OCI-LY7 (cell line): ENCODE measurements around the gene CBFB. TPM values are rescaled to one million over a fixed set of nuclear protein-coding genes. Genes with fewer than 3 reads are reported as not detected.

Source experiments
- BruUV-seq: library from RNA; stranded (reverse); fragments of 400-500 nt; replicated peaks from 2 replicates; lab custom pipeline; 2021; lab: Mats Ljungman, UMichigan
- CTCF ChIA-PET: fragments of 300-600 bp; sonication (Branson Sonifier 250); formaldehyde crosslinking; loops from one replicate; lab custom pipeline; 2022; ENCODE audit warnings: antibody characterized with exemption; ENCODE audit not compliant: unreplicated experiment; lab: Charles Lee
- POLR2A ChIA-PET: fragments of 300-600 bp; sonication (Branson Sonifier 250); formaldehyde crosslinking; loops from one replicate; lab custom pipeline; 2022; ENCODE audit warnings: antibody characterized with exemption; lab: Charles Lee
- DNase-seq: peaks from one replicate; pipeline ENCODE4 v3.0.0-alpha.2; 2015; ENCODE audit warnings: low spot score
- H2AFZ ChIP-seq: fragments of 200-600 bp; sonication (generic), shearing (Covaris generic); 2 replicates; pipeline ENCODE4 v1.6.1; 2014; ENCODE audit warnings: mild to moderate bottlenecking, antibody characterized with exemption, low read length, moderate library complexity
- H3K27ac ChIP-seq: fragments of 200-600 bp; sonication (generic); 2 replicates; pipeline ENCODE4 v1.5.1; 2014; ENCODE audit warnings: mixed run types, low read depth, mild to moderate bottlenecking, moderate library complexity, low read length, inconsistent platforms; ENCODE audit not compliant: poor library complexity, severe bottlenecking
- H3K36me3 ChIP-seq: fragments of 200-600 bp; sonication (generic); 2 replicates; pipeline ENCODE4 v1.6.1; 2014; ENCODE audit warnings: mild to moderate bottlenecking, antibody characterized with exemption, low read length, moderate library complexity, mixed read lengths; ENCODE audit not compliant: insufficient read depth
- H3K4me1 ChIP-seq: fragments of 200-600 bp; sonication (generic); 2 replicates; pipeline ENCODE4 v1.5.1; 2014; ENCODE audit warnings: mild to moderate bottlenecking, low read length; ENCODE audit not compliant: insufficient read depth, poor library complexity, severe bottlenecking
- H3K4me2 ChIP-seq: fragments of 200-600 bp; sonication (generic); 2 replicates; pipeline ENCODE4 v1.6.1; 2014; ENCODE audit warnings: mild to moderate bottlenecking, low read length
- H3K4me3 ChIP-seq: fragments of 200-600 bp; sonication (generic); 2 replicates; pipeline ENCODE4 v1.5.1; 2014; ENCODE audit warnings: mild to moderate bottlenecking, low read depth, low read length; ENCODE audit not compliant: poor library complexity, severe bottlenecking
- H3K79me2 ChIP-seq: fragments of 200-600 bp; sonication (generic); 2 replicates; pipeline ENCODE4 v1.6.1; 2016; ENCODE audit warnings: low read depth, mild to moderate bottlenecking, low read length, moderate library complexity, mixed read lengths; ENCODE audit not compliant: insufficient read depth
- H3K9me2 ChIP-seq: fragments of 200-600 bp; sonication (generic); 2 replicates; pipeline ENCODE4 v1.6.1; 2016; ENCODE audit warnings: mild to moderate bottlenecking, low read length, mixed read lengths; ENCODE audit not compliant: insufficient read depth
- H3K9me3 ChIP-seq: fragments of 200-600 bp; sonication (generic); 2 replicates; pipeline ENCODE4 v1.6.1; 2014; ENCODE audit warnings: mild to moderate bottlenecking, mixed run types, low read length, mixed read lengths
- H4K20me1 ChIP-seq: fragments of 200-600 bp; sonication (generic); 2 replicates; pipeline ENCODE4 v1.6.1; 2014; ENCODE audit warnings: mild to moderate bottlenecking, antibody characterized with exemption, low read length, moderate library complexity, mixed read lengths; ENCODE audit not compliant: insufficient read depth
- EZH2phosphoT487 ChIP-seq: fragments of 200-600 bp; sonication (generic); IDR thresholded peaks from 2 replicates; pipeline ENCODE4 v1.6.1; 2018; ENCODE audit warnings: low read depth, borderline replicate concordance, mild to moderate bottlenecking, mixed run types, antibody characterized with exemption, low read length, moderate library complexity, mixed read lengths
- intact Hi-C: fragments of 100-400 bp; cut with micrococcal nuclease; formaldehyde crosslinking; loops from one replicate; pipeline ENCODE4 v1.10.0; 2022; ENCODE audit not compliant: unreplicated experiment
- total RNA-seq, 2 experiments: library from RNA; depleted of rRNA in 1 of 2; stranded (reverse); fragments of >200 nt in 1 of 2; shearing (Covaris generic) in 1 of 2; gene quantifications; 2 replicates each; pipeline ENCODE4 v1.2.3, GENCODE V29; 2014 to 2022
- TF ChIP-seq, protein P1 (sequence below): fragments of 200-600 bp; sonication (generic); conservative IDR thresholded peaks from 2 replicates; pipeline ENCODE4 v1.5.1; 2014; ENCODE audit warnings: mild to moderate bottlenecking, antibody characterized with exemption, low read length, moderate library complexity, mixed read lengths

The CBFB gene
- total RNA-seq, 2 experiments from 2014 or later, result 93.5 to 151 TPM

DNA sequence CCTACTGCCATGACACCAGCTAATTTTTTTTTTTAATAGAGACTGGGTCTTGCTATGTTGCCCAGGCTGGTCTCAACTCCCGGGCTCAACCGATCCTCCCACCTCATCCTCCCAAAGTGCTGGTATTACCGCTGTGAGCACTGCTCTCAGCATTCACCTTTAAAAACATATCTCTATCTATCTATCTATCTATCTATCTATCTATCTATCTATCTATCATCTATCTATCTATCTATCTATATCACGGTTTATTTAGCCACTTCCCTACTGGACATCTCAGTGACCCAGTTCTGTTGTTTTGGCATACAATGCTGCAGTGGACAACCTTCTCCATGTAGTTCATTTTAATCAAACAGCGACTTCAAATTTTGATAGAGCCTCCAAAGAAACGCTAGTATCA, 79.5 kb downstream of the CBFB start:
- TF ChIP-seq EZH2phosphoT487, result no peak
- TF ChIP-seq, protein P1, sequence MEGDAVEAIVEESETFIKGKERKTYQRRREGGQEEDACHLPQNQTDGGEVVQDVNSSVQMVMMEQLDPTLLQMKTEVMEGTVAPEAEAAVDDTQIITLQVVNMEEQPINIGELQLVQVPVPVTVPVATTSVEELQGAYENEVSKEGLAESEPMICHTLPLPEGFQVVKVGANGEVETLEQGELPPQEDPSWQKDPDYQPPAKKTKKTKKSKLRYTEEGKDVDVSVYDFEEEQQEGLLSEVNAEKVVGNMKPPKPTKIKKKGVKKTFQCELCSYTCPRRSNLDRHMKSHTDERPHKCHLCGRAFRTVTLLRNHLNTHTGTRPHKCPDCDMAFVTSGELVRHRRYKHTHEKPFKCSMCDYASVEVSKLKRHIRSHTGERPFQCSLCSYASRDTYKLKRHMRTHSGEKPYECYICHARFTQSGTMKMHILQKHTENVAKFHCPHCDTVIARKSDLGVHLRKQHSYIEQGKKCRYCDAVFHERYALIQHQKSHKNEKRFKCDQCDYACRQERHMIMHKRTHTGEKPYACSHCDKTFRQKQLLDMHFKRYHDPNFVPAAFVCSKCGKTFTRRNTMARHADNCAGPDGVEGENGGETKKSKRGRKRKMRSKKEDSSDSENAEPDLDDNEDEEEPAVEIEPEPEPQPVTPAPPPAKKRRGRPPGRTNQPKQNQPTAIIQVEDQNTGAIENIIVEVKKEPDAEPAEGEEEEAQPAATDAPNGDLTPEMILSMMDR, result no peak
- POLR2A ChIA-PET, result no interaction called here
- no peak for DNase-seq
- Histone ChIP-seq H3K9me3 (no peaks in the 10 kb centered on the region), H3K4me2 (no peak overlapping the region), H3K9me2 (no peaks in the 10 kb centered on the region), H2AFZ (no peak overlapping the region), H4K20me1 (no peaks in the 10 kb centered on the region), H3K36me3 (no peaks in the 10 kb centered on the region), H3K79me2 (peaks cover 30% of the 10 kb centered on the region), H3K4me1 (peaks cover 17% of the 10 kb centered on the region), H3K27ac (no peak overlapping the region), H3K4me3 (no peak overlapping the region)
- intact Hi-C loops, result no loop called here
- BruUV-seq, result no TSS peak
- CTCF ChIA-PET, result no interaction called here

DNA sequence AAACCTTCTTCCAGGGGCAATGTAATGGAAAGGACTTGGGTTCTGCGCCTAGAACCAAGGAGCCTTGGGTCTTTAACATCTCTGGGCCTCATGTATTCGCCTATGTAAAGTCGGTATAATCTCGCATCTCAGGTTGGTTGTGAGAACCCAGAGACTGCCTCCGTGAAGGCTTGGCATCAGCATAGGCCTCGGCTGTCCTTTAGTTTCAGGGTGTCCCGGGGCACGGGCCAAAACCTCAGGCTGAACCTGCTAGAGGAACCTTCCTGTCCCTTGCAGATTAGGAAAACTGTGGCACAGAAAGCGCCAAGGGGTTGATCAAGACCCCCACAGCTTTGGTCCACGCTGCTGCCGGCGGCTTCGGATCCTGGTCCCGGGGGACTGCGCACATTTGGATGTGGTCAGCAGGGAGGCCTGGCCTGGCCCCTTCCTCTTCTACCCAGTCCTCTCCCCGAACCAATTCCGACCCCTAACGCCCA, 80.0 kb downstream of the CBFB start:
- Histone ChIP-seq H4K20me1 (no peaks in the 10 kb centered on the region), H3K4me3 (peak overlapping the region; percentile 90), H3K27ac (no peak overlapping the region), H3K4me1 (peaks cover 17% of the 10 kb centered on the region), H3K36me3 (no peaks in the 10 kb centered on the region), H3K9me3 (no peaks in the 10 kb centered on the region), H2AFZ (peak overlapping the region; percentile 90), H3K9me2 (no peaks in the 10 kb centered on the region), H3K79me2 (peaks cover 30% of the 10 kb centered on the region), H3K4me2 (peak overlapping the region; percentile 86)
- DNase-seq, result no peak
- ChIA-PET POLR2A (interaction anchor here (1.0 kb wide), 1 partner anchor 13 kb away, joined by 3 read pairs; no protein-coding TSS in a partner anchor), CTCF (no interaction called here)
- TF ChIP-seq, protein P1, result no peak
- TF ChIP-seq EZH2phosphoT487, result no peak
- intact Hi-C loops, result no loop called here
- no TSS peak for BruUV-seq

DNA sequence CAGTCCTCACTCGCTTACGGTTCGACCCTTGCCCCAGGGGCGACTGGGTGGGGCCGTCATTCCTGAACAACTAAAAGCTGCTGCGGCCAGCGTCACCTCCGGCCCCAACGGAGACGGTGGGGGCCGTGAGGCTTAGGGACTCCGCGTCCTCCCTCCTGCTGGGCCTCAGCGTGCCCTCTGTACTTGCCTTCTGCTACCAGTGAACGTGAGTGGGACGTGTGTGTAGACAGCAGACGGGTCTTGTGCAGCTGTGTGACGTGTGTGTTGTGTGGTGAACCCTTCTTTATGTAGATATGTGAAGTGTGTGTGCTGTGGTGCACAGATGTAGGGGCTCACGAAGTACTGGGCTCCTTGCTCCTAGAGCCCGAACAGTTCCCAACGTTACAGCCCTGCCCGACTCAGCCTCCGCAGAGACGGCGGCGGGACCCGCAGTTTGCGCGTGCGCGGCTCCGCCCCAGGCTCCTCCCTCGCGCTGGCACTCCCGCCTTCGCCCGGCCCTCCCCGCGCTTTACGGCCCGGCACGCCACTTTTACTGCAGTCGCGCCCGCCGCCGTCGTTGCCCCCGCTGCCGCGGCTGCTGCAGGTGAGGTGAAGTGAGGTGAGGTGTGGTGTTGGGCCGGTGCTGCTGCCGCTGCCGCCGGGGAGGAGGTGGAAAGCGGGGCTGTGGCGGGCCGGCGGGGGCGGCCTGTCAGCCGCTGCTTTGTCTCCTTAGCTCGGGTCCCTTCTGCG, 80.6 kb downstream of the CBFB start, which contains the start of gene PHAF1:
Gene PHAF1, plus strand, starts transcription at position 535 of the 729 bp plus-strand sequence. CDS start 235 bp downstream, outside the sequence.
- H2AFZ ChIP-seq, result peak within 1 kb of the TSS; percentile 90

More for the DNA sequence above, 80.6 kb downstream of the CBFB start, which contains the start of gene PHAF1:
- DNase-seq, result peak; percentile 91
- Histone ChIP-seq H3K9me3 (no peaks in the 10 kb centered on the region), H3K9me2 (no peaks in the 10 kb centered on the region), H3K79me2 (peaks cover 30% of the 10 kb centered on the region), H3K36me3 (no peaks in the 10 kb centered on the region), H3K27ac (peak within 1 kb of the TSS; percentile 8), H3K4me2 (peak within 1 kb of the TSS; percentile 86), H3K4me3 (peak within 1 kb of the TSS; percentile 90), H3K4me1 (peaks cover 17% of the 10 kb centered on the region), H4K20me1 (no peaks in the 10 kb centered on the region)
- BruUV-seq, result no TSS peak
- ChIA-PET POLR2A (interaction anchor here (0.6 to 1.0 kb wide), 2 partner anchors 14 to 91 kb away, joined by 3 to 5 read pairs; no protein-coding TSS in a partner anchor), CTCF (no interaction called here)
- intact Hi-C loops, result no loop called here
- TF ChIP-seq, protein P1, result no peak
- no peak for TF ChIP-seq EZH2phosphoT487
